Spleen (tissue), 7 donors: ENCODE measurements around the gene OBSCN.

ENCODE experiments used
- POLR2A ChIP-seq, 3 donors: fragments of 450-650 bp; IDR thresholded peaks; one replicate each; pipeline ENCODE4 v1.5.1; 2017; ENCODE audit warnings: antibody characterized with exemption in 3 of 3, mild to moderate bottlenecking in 1 of 3
- POLR2AphosphoS5 ChIP-seq, 3 donors: sonication (generic); formaldehyde crosslinking; IDR thresholded peaks; one replicate each; pipeline ENCODE4 v1.5.1; 2017; ENCODE audit warnings: antibody characterized with exemption in 3 of 3
- TF ChIP-seq, protein P1 (sequence below), 11 experiments: fragments of 200-600 bp in 7 of 11; fragments of 450-650 bp in 4 of 11; sonication (generic) in 4 of 11; IDR thresholded peaks in 8 of 11; conservative IDR thresholded peaks in 3 of 11; 1 replicate in 7 of 11; 2 replicates in 4 of 11; pipeline versions ENCODE4 v1.4.0 to v1.8.0; 2016 to 2021; ENCODE audit warnings: antibody characterized with exemption in 11 of 11, inconsistent platforms in 4 of 11, mild to moderate bottlenecking in 1 of 11
- donor health status: DM: no; HTN: no; CAD: no; lungs with moderate emphysema.
- donor health status: DM: no; HTN: no; CAD: no.
- donor health status: DM: no; HTN: no; CAD: no.

DNA sequence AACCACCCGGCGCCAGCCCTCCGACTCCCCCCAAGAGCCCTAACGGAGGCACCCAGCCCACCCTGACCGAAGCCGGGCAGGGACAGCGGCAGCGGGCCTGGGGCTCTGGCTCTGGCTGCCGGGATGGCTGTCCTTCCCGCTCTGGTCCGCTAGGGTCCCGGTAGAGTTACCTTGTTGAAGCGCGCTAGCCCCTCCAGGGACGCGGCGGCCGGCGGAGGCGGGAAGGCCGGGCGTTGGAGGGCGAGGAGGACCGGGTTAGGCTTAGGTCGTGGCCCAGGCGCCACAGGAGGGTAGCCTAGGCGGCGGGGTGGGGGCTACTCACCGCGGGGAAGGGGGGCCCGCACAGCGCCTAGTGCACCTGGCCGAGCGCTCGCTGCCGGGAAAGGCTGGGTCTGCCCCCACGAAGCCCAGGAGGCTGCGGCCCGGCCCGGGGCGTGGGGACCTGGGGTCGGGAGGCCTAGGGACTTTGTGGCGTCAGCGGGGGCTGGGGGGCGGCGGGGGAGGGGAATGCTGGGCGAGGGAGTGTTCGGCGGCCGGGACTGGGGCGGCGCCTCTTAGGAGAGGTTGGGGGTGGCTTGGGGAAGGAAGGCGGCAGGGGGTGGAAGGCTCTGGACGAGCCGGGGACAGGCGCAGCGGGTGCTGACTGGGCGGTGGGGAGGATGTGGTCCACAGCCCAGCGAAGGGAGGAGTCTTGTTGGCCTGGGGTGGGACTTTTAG lies 208.5 kb downstream of the OBSCN start, which contains the start of gene TRIM17:
- TF ChIP-seq, protein P1, sequence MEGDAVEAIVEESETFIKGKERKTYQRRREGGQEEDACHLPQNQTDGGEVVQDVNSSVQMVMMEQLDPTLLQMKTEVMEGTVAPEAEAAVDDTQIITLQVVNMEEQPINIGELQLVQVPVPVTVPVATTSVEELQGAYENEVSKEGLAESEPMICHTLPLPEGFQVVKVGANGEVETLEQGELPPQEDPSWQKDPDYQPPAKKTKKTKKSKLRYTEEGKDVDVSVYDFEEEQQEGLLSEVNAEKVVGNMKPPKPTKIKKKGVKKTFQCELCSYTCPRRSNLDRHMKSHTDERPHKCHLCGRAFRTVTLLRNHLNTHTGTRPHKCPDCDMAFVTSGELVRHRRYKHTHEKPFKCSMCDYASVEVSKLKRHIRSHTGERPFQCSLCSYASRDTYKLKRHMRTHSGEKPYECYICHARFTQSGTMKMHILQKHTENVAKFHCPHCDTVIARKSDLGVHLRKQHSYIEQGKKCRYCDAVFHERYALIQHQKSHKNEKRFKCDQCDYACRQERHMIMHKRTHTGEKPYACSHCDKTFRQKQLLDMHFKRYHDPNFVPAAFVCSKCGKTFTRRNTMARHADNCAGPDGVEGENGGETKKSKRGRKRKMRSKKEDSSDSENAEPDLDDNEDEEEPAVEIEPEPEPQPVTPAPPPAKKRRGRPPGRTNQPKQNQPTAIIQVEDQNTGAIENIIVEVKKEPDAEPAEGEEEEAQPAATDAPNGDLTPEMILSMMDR (IDR thresholded peaks at IDR 0.05 in 8 of 11, conservative IDR thresholded peaks at IDR 0.05 in 3 of 11), result peak in 8 of 11 experiments; percentile 17 to 60 (median 42)
- TF ChIP-seq POLR2AphosphoS5 (IDR thresholded peaks at IDR 0.05) (peak in 1 of 3 donors; percentile 72), POLR2A (IDR thresholded peaks at IDR 0.05) (no peak)
